ENCODE measurements around the gene CCDC86. TPM values are rescaled to one million over a fixed set of nuclear protein-coding genes. Genes with fewer than 3 reads are reported as not detected.

The CCDC86 gene
- total and polyA plus RNA-seq, 10 of the 15 experiments (the other 5 are each of a cell fraction or from before 2014, with no cell fraction given): 2.0 to 87.2 (median 38.7) TPM

DNA sequence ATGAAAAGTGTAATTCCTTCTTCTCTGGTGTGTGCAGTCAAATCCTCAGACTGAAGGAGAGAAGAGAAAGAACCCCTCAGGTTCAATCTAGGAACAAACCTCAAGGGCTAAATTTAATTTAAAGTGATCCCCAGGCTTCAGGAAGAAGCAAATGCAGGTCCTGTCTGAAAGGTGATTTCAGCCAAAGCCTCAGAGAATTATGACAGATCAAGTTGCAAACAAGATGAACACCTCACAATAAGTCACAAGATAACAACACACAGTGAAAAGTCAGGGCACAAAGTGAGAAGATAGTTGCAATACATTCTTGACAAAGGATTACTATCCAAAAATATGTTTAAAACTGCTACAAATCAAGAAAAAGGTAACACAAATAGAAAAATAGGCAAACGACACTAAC is 37.2 kb downstream of the CCDC86 start:
- no peak for FAIRE-seq
- Histone ChIP-seq H3K4me1 (ENCODE audit: control insufficient read depth, insufficient read depth, low read length) (no peaks in the 10 kb centered on the region), H3K4me2 (ENCODE audit: control insufficient read depth, insufficient read depth) (no peak overlapping the region), H3K9ac (ENCODE audit: control insufficient read depth, insufficient read depth, low read length) (no peak overlapping the region), H3K9me3 (replicated peaks; ENCODE audit: control insufficient read depth, insufficient read depth, low read length) (no peaks in the 10 kb centered on the region), H3K4me3 (no peak overlapping the region), H3K79me2 (ENCODE audit: control insufficient read depth, insufficient read depth, low read length) (no peaks in the 10 kb centered on the region), H2AFZ (ENCODE audit: control insufficient read depth, low read depth, low read length) (no peak overlapping the region), H3K27me3 (replicated peaks in 1 of 2; ENCODE audit: control insufficient read depth in 2 of 2, insufficient read depth in 2 of 2, low read length in 1 of 2) (no peaks in the 10 kb centered on the region), H3K36me3 (ENCODE audit: control insufficient read depth in 2 of 2, insufficient read depth in 2 of 2, low read length in 1 of 2) (peaks cover 0 to 5% of the 10 kb centered on the region in 2 experiments; a peak in 3 of 4 replicates), H3K27ac (ENCODE audit: control insufficient read depth, insufficient read depth) (no peak overlapping the region), H4K20me1 (ENCODE audit: control insufficient read depth, insufficient read depth) (no peaks in the 10 kb centered on the region; the same call in 1 of the 2 replicates)
- RAD21 ChIA-PET (ENCODE audit: unreplicated experiment): no interaction called here
- no peak for DNase-seq (ENCODE audit: low read depth, low spot score)
- no TSS peak for BruUV-seq (replicated peaks)
- CTCF ChIA-PET: no interaction called here
- in situ Hi-C loops (cut with MboI): no loop called here
- intact Hi-C loops (cut with micrococcal nuclease; ENCODE audit: unreplicated experiment): no loop called here
- TF ChIP-seq ZBED1 (IDR thresholded peaks at IDR 0.05; ENCODE audit: borderline replicate concordance) (no peak), ZZZ3 (IDR thresholded peaks at IDR 0.05; ENCODE audit: control insufficient read depth, insufficient read length, low read depth) (no peak), KDM1A (IDR thresholded peaks at IDR 0.05; ENCODE audit: borderline replicate concordance) (no peak), HDAC2 (IDR thresholded peaks at IDR 0.05) (no peak), SMARCA5 (IDR thresholded peaks at IDR 0.05) (no peak), NR2C2 (IDR thresholded peaks at IDR 0.05; ENCODE audit: borderline replicate concordance, control insufficient read depth, insufficient read length, low read depth) (no peak), YBX1 (IDR thresholded peaks at IDR 0.05) (no peak), SMAD5 (IDR thresholded peaks at IDR 0.05; ENCODE audit: low read depth) (no peak), CHD1 (IDR thresholded peaks at IDR 0.05; ENCODE audit: low read depth, low read length) (no peak), SREBF2 (IDR thresholded peaks at IDR 0.05; ENCODE audit: low read length) (no peak), FOXK2 (IDR thresholded peaks at IDR 0.05) (no peak), TAF1 (IDR thresholded peaks at IDR 0.05; ENCODE audit: borderline replicate concordance, low read depth, low read length) (no peak)
- TF ChIP-seq, protein P1, sequence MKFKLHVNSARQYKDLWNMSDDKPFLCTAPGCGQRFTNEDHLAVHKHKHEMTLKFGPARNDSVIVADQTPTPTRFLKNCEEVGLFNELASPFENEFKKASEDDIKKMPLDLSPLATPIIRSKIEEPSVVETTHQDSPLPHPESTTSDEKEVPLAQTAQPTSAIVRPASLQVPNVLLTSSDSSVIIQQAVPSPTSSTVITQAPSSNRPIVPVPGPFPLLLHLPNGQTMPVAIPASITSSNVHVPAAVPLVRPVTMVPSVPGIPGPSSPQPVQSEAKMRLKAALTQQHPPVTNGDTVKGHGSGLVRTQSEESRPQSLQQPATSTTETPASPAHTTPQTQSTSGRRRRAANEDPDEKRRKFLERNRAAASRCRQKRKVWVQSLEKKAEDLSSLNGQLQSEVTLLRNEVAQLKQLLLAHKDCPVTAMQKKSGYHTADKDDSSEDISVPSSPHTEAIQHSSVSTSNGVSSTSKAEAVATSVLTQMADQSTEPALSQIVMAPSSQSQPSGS (IDR thresholded peaks at IDR 0.05; ENCODE audit: low read length): no peak
- POLR2A ChIA-PET: no interaction called here
- ATAC-seq: no peak
- WGBS (ENCODE audit: insufficient coverage, insufficient replicate concordance, low lambda C conversion rate, missing lambda C conversion rate): 94% methylated on average over 1 of the region's 1 CpG
- SMC1A ChIA-PET (ENCODE audit: uncharacterized antibody, unreplicated experiment): no interaction called here

Data from GM12878 (cell line).